ENCODE measurements around the gene GMDS. TPM values are rescaled to one million over a fixed set of nuclear protein-coding genes. Genes with fewer than 3 reads are reported as not detected.

Gene GMDS
- total and polyA plus RNA-seq, 2 donors (not counting 1 experiment from before 2014, with no cell fraction given), result 12.7 to 34.5 TPM

GRCh38 chr6:2263896-2264295 is 18.5 kb upstream of the GMDS start:
- Histone ChIP-seq H3K36me3 (ENCODE audit: control insufficient read depth, insufficient read depth, low read length) (no peaks in the 10 kb centered on the region), H3K9me3 (ENCODE audit: control insufficient read depth, insufficient read depth, low read depth, low read length) (no peaks in the 10 kb centered on the region), H3K27ac (ENCODE audit: insufficient read depth, low read length) (no peak overlapping the region), H3K79me2 (ENCODE audit: control insufficient read depth, insufficient read depth, low read length) (no peaks in the 10 kb centered on the region), H3K27me3 (ENCODE audit: control insufficient read depth, insufficient read depth, low read length) (no peaks in the 10 kb centered on the region), H3K9ac (ENCODE audit: insufficient read depth, low read length) (no peak overlapping the region), H3K4me3 (replicated peaks in 1 of 4; ENCODE audit: control extremely low read depth in 1 of 4, insufficient read depth in 1 of 4, low read depth in 3 of 4, low read length in 4 of 4) (no peak overlapping the region), H3K4me2 (ENCODE audit: extremely low read depth, insufficient read depth, low read length) (no peak overlapping the region), H2AFZ (ENCODE audit: low read length) (no peak overlapping the region), H3K4me1 (ENCODE audit: control insufficient read depth, extremely low read depth, insufficient read depth, low read length) (no peaks in the 10 kb centered on the region), H4K20me1 (ENCODE audit: control insufficient read depth, extremely low read depth, insufficient read depth, low read length) (no peaks in the 10 kb centered on the region)
- DNase-seq (ENCODE audit: low read depth in 2 of 2), result no peak
- TF ChIP-seq CTCF (conservative IDR thresholded peaks at IDR 0.05 in 1 of 2, IDR thresholded peaks at IDR 0.05 in 1 of 2; ENCODE audit: low read depth in 1 of 2, low read length in 2 of 2) (no peak), EZH2 (IDR thresholded peaks at IDR 0.05; ENCODE audit: low read length, missing control alignments) (no peak)

GRCh38 chr6:2259574-2259973 is 14.2 kb upstream of the GMDS start:
- TF ChIP-seq CTCF (conservative IDR thresholded peaks at IDR 0.05 in 1 of 2, IDR thresholded peaks at IDR 0.05 in 1 of 2; ENCODE audit: low read depth in 1 of 2, low read length in 2 of 2) (no peak), EZH2 (IDR thresholded peaks at IDR 0.05; ENCODE audit: low read length, missing control alignments) (no peak)
- Histone ChIP-seq H4K20me1 (ENCODE audit: control insufficient read depth, extremely low read depth, insufficient read depth, low read length) (no peaks in the 10 kb centered on the region), H3K9me3 (ENCODE audit: control insufficient read depth, insufficient read depth, low read depth, low read length) (no peaks in the 10 kb centered on the region), H3K4me3 (replicated peaks in 1 of 4; ENCODE audit: control extremely low read depth in 1 of 4, insufficient read depth in 1 of 4, low read depth in 3 of 4, low read length in 4 of 4) (no peak overlapping the region), H3K4me2 (ENCODE audit: extremely low read depth, insufficient read depth, low read length) (no peak overlapping the region), H3K9ac (ENCODE audit: insufficient read depth, low read length) (no peak overlapping the region), H2AFZ (ENCODE audit: low read length) (no peak overlapping the region), H3K27ac (ENCODE audit: insufficient read depth, low read length) (no peak overlapping the region), H3K36me3 (ENCODE audit: control insufficient read depth, insufficient read depth, low read length) (no peaks in the 10 kb centered on the region), H3K79me2 (ENCODE audit: control insufficient read depth, insufficient read depth, low read length) (no peaks in the 10 kb centered on the region), H3K4me1 (ENCODE audit: control insufficient read depth, extremely low read depth, insufficient read depth, low read length) (no peaks in the 10 kb centered on the region), H3K27me3 (ENCODE audit: control insufficient read depth, insufficient read depth, low read length) (no peaks in the 10 kb centered on the region)
- DNase-seq (ENCODE audit: low read depth in 2 of 2), result no peak

GRCh38 chr6:2259002-2259494 is 13.6 kb upstream of the GMDS start:
- Histone ChIP-seq H3K36me3 (ENCODE audit: control insufficient read depth, insufficient read depth, low read length) (no peaks in the 10 kb centered on the region), H2AFZ (ENCODE audit: low read length) (no peak overlapping the region), H3K27ac (ENCODE audit: insufficient read depth, low read length) (no peak overlapping the region), H3K9me3 (ENCODE audit: control insufficient read depth, insufficient read depth, low read depth, low read length) (no peaks in the 10 kb centered on the region), H3K9ac (ENCODE audit: insufficient read depth, low read length) (no peak overlapping the region), H3K79me2 (ENCODE audit: control insufficient read depth, insufficient read depth, low read length) (no peaks in the 10 kb centered on the region), H3K27me3 (ENCODE audit: control insufficient read depth, insufficient read depth, low read length) (no peaks in the 10 kb centered on the region), H3K4me3 (replicated peaks in 1 of 4; ENCODE audit: control extremely low read depth in 1 of 4, insufficient read depth in 1 of 4, low read depth in 3 of 4, low read length in 4 of 4) (no peak overlapping the region), H3K4me2 (ENCODE audit: extremely low read depth, insufficient read depth, low read length) (no peak overlapping the region), H4K20me1 (ENCODE audit: control insufficient read depth, extremely low read depth, insufficient read depth, low read length) (no peaks in the 10 kb centered on the region), H3K4me1 (ENCODE audit: control insufficient read depth, extremely low read depth, insufficient read depth, low read length) (no peaks in the 10 kb centered on the region)
- no peak for DNase-seq (ENCODE audit: low read depth in 2 of 2)
- TF ChIP-seq EZH2 (IDR thresholded peaks at IDR 0.05; ENCODE audit: low read length, missing control alignments), result no peak
- TF ChIP-seq CTCF (conservative IDR thresholded peaks at IDR 0.05 in 1 of 2, IDR thresholded peaks at IDR 0.05 in 1 of 2; ENCODE audit: low read depth in 1 of 2, low read length in 2 of 2), result no peak

All from fibroblast of lung (primary cell).